OCI-LY1 (cell line): Measurements from ENCODE around the gene ACTN2.

Experiments
- H2AFZ ChIP-seq: fragments of 200-600 bp; sonication (generic), shearing (Covaris generic); 2 replicates; pipeline ENCODE4 v1.6.0; 2014; ENCODE audit warnings: antibody characterized with exemption, mild to moderate bottlenecking, low read length
- H3F3A ChIP-seq: fragments of 200-600 bp; sonication (generic), shearing (Covaris generic); 2 replicates; pipeline ENCODE4 v1.6.0; 2014; ENCODE audit warnings: mild to moderate bottlenecking, antibody characterized with exemption, low read length, moderate library complexity; ENCODE audit not compliant: insufficient read depth
- H3K27ac ChIP-seq: fragments of 200-600 bp; sonication (generic); 2 replicates; pipeline ENCODE4 v1.5.1; 2014; ENCODE audit warnings: low read length, mixed run types, mild to moderate bottlenecking, low read depth; ENCODE audit not compliant: poor library complexity, severe bottlenecking
- H3K27me3 ChIP-seq: fragments of 200-600 bp; sonication (generic); 2 replicates; pipeline ENCODE4 v1.6.0; 2014; ENCODE audit warnings: antibody characterized with exemption, mild to moderate bottlenecking, low read length, moderate library complexity; ENCODE audit not compliant: insufficient read depth
- H3K36me3 ChIP-seq: fragments of 200-600 bp; sonication (generic); 2 replicates; pipeline ENCODE4 v1.6.1; 2014; ENCODE audit warnings: mild to moderate bottlenecking, antibody characterized with exemption, low read length, moderate library complexity, mixed read lengths; ENCODE audit not compliant: insufficient read depth
- H3K4me1 ChIP-seq: fragments of 200-600 bp; sonication (generic); 2 replicates; pipeline ENCODE4 v1.5.1; 2014; ENCODE audit warnings: mild to moderate bottlenecking, low read length, moderate library complexity; ENCODE audit not compliant: insufficient read depth, severe bottlenecking
- H3K4me2 ChIP-seq: fragments of 200-600 bp; sonication (generic), shearing (Covaris generic); 2 replicates; pipeline ENCODE4 v1.6.1; 2014; ENCODE audit warnings: low read length
- H3K4me3 ChIP-seq: fragments of 200-600 bp; sonication (generic); 2 replicates; pipeline ENCODE4 v1.5.1; 2014; ENCODE audit warnings: low read length, low read depth, mild to moderate bottlenecking, mixed read lengths; ENCODE audit not compliant: poor library complexity, severe bottlenecking
- H3K79me2 ChIP-seq: fragments of 200-600 bp; shearing (Covaris generic); 2 replicates; pipeline ENCODE4 v1.6.1; 2016; ENCODE audit warnings: mixed run types, low read length, mixed read lengths; ENCODE audit not compliant: insufficient read depth
- H3K9ac ChIP-seq: fragments of 200-600 bp; sonication (generic), shearing (Covaris generic); 2 replicates; pipeline ENCODE4 v1.6.1; 2014; ENCODE audit warnings: mild to moderate bottlenecking, low read length, mixed read lengths
- H3K9me2 ChIP-seq: fragments of 200-600 bp; sonication (generic), shearing (Covaris generic); 2 replicates; pipeline ENCODE4 v1.6.1; 2014; ENCODE audit warnings: low read depth, mild to moderate bottlenecking, low read length, mixed read lengths
- H3K9me3 ChIP-seq: fragments of 200-600 bp; shearing (Covaris generic); 2 replicates; pipeline ENCODE4 v1.6.1; 2014; ENCODE audit warnings: low read length, mixed read lengths
- H4K20me1 ChIP-seq: fragments of 200-600 bp; sonication (generic), shearing (Covaris generic); 2 replicates; pipeline ENCODE4 v1.6.0; 2016; ENCODE audit warnings: mild to moderate bottlenecking, low read length; ENCODE audit not compliant: insufficient read depth
- EZH2 ChIP-seq: fragments of 200-600 bp; sonication (generic), shearing (Covaris generic); IDR thresholded peaks from 2 replicates; pipeline ENCODE4 v1.8.0; 2017; ENCODE audit warnings: borderline replicate concordance, mixed run types, mild to moderate bottlenecking, antibody characterized with exemption, low read length, moderate library complexity, mixed read lengths
- TF ChIP-seq, protein P1 (sequence below): fragments of 200-600 bp; sonication (generic), shearing (Covaris generic); IDR thresholded peaks from 2 replicates; pipeline ENCODE4 v1.5.1; 2017; ENCODE audit warnings: mild to moderate bottlenecking, antibody characterized with exemption, low read length, moderate library complexity, mixed read lengths

The ACTN2 gene

DNA sequence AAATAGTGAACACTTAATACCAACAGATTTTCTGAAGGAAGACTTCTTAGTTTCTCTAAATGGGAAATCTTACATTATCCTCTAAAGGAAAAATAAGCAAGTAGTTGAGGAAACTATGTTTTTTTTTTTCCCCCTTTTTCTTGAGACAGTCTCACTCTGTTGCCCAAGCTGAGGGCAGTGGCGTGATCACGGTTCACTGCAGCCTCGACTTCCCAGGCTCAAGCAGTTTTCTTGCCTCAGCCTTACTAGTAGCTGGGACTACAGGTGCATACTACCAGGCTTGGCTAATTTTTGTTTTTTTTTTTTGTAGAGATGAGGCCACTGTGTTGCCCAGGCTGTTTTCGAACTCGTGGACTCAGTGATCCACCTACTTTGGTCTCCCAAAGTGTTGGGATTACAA is 112.7 kb downstream of the ACTN2 start:
- Histone ChIP-seq H4K20me1 (no peaks in the 10 kb centered on the region), H3K9me3 (no peaks in the 10 kb centered on the region), H3K4me3 (no peak overlapping the region), H3K4me2 (peak overlapping the region; percentile 18; the same call in 1 of the 2 replicates), H2AFZ (no peak overlapping the region), H3F3A (no peaks in the 10 kb centered on the region), H3K27me3 (no peaks in the 10 kb centered on the region), H3K79me2 (peaks cover 59% of the 10 kb centered on the region), H3K9ac (no peak overlapping the region), H3K4me1 (peaks cover 32% of the 10 kb centered on the region), H3K9me2 (no peaks in the 10 kb centered on the region), H3K36me3 (peaks cover 16% of the 10 kb centered on the region; the same call in 1 of the 2 replicates), H3K27ac (no peak overlapping the region)
- no peak for TF ChIP-seq EZH2
- TF ChIP-seq, protein P1, sequence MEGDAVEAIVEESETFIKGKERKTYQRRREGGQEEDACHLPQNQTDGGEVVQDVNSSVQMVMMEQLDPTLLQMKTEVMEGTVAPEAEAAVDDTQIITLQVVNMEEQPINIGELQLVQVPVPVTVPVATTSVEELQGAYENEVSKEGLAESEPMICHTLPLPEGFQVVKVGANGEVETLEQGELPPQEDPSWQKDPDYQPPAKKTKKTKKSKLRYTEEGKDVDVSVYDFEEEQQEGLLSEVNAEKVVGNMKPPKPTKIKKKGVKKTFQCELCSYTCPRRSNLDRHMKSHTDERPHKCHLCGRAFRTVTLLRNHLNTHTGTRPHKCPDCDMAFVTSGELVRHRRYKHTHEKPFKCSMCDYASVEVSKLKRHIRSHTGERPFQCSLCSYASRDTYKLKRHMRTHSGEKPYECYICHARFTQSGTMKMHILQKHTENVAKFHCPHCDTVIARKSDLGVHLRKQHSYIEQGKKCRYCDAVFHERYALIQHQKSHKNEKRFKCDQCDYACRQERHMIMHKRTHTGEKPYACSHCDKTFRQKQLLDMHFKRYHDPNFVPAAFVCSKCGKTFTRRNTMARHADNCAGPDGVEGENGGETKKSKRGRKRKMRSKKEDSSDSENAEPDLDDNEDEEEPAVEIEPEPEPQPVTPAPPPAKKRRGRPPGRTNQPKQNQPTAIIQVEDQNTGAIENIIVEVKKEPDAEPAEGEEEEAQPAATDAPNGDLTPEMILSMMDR, result no peak

DNA sequence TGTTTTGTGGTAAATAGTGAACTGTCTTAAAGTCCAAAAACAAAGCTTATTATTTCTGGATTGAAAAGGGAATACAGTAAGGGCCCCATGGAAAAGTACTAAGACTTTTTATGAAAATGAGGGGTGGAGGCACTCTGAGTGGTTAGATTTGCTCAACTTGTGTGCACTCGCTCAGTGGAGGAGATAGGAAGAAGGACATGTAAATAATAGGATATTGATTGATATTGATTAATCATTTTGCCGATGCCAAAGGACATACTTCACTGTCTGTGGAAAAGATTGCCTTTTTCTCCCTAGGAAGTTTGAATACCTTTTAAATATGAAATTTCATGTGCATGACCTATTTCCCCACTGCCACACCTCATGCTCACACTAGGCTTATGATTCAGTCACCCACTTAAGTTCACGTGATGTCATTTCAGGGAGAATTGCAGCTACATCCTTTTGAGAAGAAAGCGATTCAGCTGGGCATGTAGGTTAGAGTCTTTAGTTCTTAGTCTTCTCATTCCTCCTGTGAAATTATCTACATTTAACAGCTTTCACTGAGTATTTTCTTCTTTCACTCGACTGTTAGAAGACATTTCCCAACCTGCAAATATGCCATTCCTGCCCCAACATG is 113.8 kb downstream of the ACTN2 start:
- H3K79me2 ChIP-seq, result peaks cover 59% of the 10 kb centered on the region
- H3K9me2 ChIP-seq, result no peaks in the 10 kb centered on the region
- H3K36me3 ChIP-seq, result peaks cover 23% of the 10 kb centered on the region; the same call in 1 of the 2 replicates
- H3K9me3 ChIP-seq, result no peaks in the 10 kb centered on the region
- no peaks in the 10 kb centered on the region for H3F3A ChIP-seq
- H4K20me1 ChIP-seq, result no peaks in the 10 kb centered on the region
- H3K9ac ChIP-seq, result no peak overlapping the region
- TF ChIP-seq, protein P1, result no peak
- no peak for TF ChIP-seq EZH2
- no peak overlapping the region for H3K27ac ChIP-seq
- peaks cover 27% of the 10 kb centered on the region for H3K4me1 ChIP-seq
- H2AFZ ChIP-seq, result no peak overlapping the region
- no peak overlapping the region for H3K4me2 ChIP-seq
- no peak overlapping the region for H3K4me3 ChIP-seq
- no peaks in the 10 kb centered on the region for H3K27me3 ChIP-seq

DNA sequence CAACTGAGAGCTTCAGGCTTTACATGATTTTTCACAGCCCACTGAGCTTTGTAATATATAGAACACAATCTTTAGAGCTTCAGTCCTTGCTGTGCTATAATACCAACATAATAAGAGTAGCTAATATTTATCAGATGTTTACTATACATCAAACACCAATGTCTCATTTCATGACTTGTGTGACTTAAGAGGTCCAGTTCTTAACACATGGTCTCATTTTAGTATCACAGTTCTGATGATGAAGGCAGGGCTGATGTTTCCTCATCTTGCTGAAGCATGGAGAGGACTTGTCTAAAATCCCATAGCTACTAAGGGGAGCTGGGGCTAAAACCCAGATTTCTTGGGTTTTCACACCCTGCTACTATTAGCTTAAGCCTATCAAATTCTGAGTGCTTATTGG is 114.3 kb downstream of the ACTN2 start:
- Histone ChIP-seq H3K9ac (no peak overlapping the region), H3K79me2 (peaks cover 59% of the 10 kb centered on the region), H3K27me3 (no peaks in the 10 kb centered on the region), H3K9me3 (no peaks in the 10 kb centered on the region), H3K4me2 (no peak overlapping the region), H3F3A (no peaks in the 10 kb centered on the region), H3K27ac (no peak overlapping the region), H3K36me3 (peaks cover 27% of the 10 kb centered on the region; the same call in 1 of the 2 replicates), H3K9me2 (no peaks in the 10 kb centered on the region), H3K4me1 (peaks cover 27% of the 10 kb centered on the region), H4K20me1 (no peaks in the 10 kb centered on the region), H2AFZ (no peak overlapping the region), H3K4me3 (no peak overlapping the region)
- TF ChIP-seq EZH2, result no peak
- TF ChIP-seq, protein P1, result no peak
